DOHH2 (cell line): Measurements from ENCODE around the gene TCHH.
A peak's percentile ranks its signal among the peaks of the same experiment; 100 is the strongest.

Source experiments
- H3F3A ChIP-seq: fragments of 200-600 bp; sonication (generic), shearing (Covaris generic); 2 replicates; pipeline ENCODE4 v1.6.0; 2016; ENCODE audit warnings: antibody characterized with exemption, mild to moderate bottlenecking; ENCODE audit not compliant: control insufficient read depth, insufficient read depth
- H3K27ac ChIP-seq: fragments of 200-600 bp; sonication (generic); 2 replicates; pipeline ENCODE4 v1.5.1; 2014; ENCODE audit warnings: low read depth, mild to moderate bottlenecking, low read length, moderate library complexity
- H3K27me3 ChIP-seq: fragments of 200-600 bp; sonication (generic); 2 replicates; pipeline ENCODE4 v1.6.1; 2014; ENCODE audit warnings: mild to moderate bottlenecking, low read length, mixed read lengths; ENCODE audit not compliant: control insufficient read depth
- H3K36me3 ChIP-seq: fragments of 200-600 bp; sonication (generic); 2 replicates; pipeline ENCODE4 v1.6.1; 2014; ENCODE audit warnings: mild to moderate bottlenecking, low read length, moderate library complexity, mixed read lengths; ENCODE audit not compliant: control insufficient read depth
- H3K4me1 ChIP-seq: fragments of 200-600 bp; sonication (generic); 2 replicates; pipeline ENCODE4 v1.6.1; 2014; ENCODE audit warnings: mild to moderate bottlenecking, low read length, mixed read lengths; ENCODE audit not compliant: control insufficient read depth
- H3K4me2 ChIP-seq: fragments of 200-600 bp; sonication (generic); 2 replicates; pipeline ENCODE4 v1.6.0; 2014; ENCODE audit warnings: mild to moderate bottlenecking, low read length, moderate library complexity
- H3K4me3 ChIP-seq: fragments of 200-600 bp; sonication (generic); 2 replicates; pipeline ENCODE4 v1.5.1; 2014; ENCODE audit warnings: mild to moderate bottlenecking, low read length, mixed read lengths
- H3K79me2 ChIP-seq: fragments of 200-600 bp; sonication (generic); 2 replicates; pipeline ENCODE4 v1.6.1; 2014; ENCODE audit warnings: mild to moderate bottlenecking, low read length, mixed read lengths; ENCODE audit not compliant: control insufficient read depth
- H3K9me2 ChIP-seq: fragments of 200-600 bp; sonication (generic); replicated peaks from 2 replicates; pipeline ENCODE4 v1.6.1; 2014; ENCODE audit warnings: mild to moderate bottlenecking, low read length, mixed read lengths; ENCODE audit not compliant: control insufficient read depth
- H3K9me3 ChIP-seq: fragments of 200-600 bp; sonication (generic); 2 replicates; pipeline ENCODE4 v1.6.1; 2014; ENCODE audit warnings: antibody characterized with exemption, low read length, mixed read lengths; ENCODE audit not compliant: control insufficient read depth, insufficient read depth
- H4K20me1 ChIP-seq: fragments of 200-600 bp; sonication (generic); 2 replicates; pipeline ENCODE4 v1.6.0; 2014; ENCODE audit warnings: low read depth, mild to moderate bottlenecking, antibody characterized with exemption, low read length, moderate library complexity; ENCODE audit not compliant: control insufficient read depth, insufficient read depth
- CTCF ChIP-seq: fragments of 200-600 bp; sonication (generic); IDR thresholded peaks from one replicate; pipeline ENCODE4 v1.5.1; 2014; ENCODE audit warnings: antibody characterized with exemption, mild to moderate bottlenecking, low read depth, low read length; ENCODE audit not compliant: poor library complexity, severe bottlenecking
- EZH2phosphoT487 ChIP-seq: fragments of 200-600 bp; sonication (generic); IDR thresholded peaks from 2 replicates; pipeline ENCODE4 v1.6.1; 2017; ENCODE audit warnings: borderline replicate concordance, mild to moderate bottlenecking, antibody characterized with exemption, low read length, moderate library complexity, mixed read lengths

The TCHH gene

GRCh38 chr1:152111515-152111968 is 3.7 kb downstream of the TCHH start:
- no peaks in the 10 kb centered on the region for H3K9me2 ChIP-seq
- H3K9me3 ChIP-seq: peaks cover 19% of the 10 kb centered on the region
- H3K4me3 ChIP-seq: peak overlapping the region; percentile 76
- peaks cover 7% of the 10 kb centered on the region; the same call in 1 of the 2 replicates for H3F3A ChIP-seq
- H3K27ac ChIP-seq: no peak overlapping the region
- H3K79me2 ChIP-seq: no peaks in the 10 kb centered on the region
- H3K4me2 ChIP-seq: peak overlapping the region; percentile 90
- H4K20me1 ChIP-seq: no peaks in the 10 kb centered on the region
- H3K36me3 ChIP-seq: no peaks in the 10 kb centered on the region
- no peak for TF ChIP-seq CTCF
- TF ChIP-seq EZH2phosphoT487: no peak
- H3K4me1 ChIP-seq: peaks cover 27% of the 10 kb centered on the region
- H3K27me3 ChIP-seq: peaks cover 57% of the 10 kb centered on the region

- peaks cover 27% of the 10 kb centered on the region for H3K4me1 ChIP-seq
- peak overlapping the region; percentile 90 for H3K4me2 ChIP-seq
- peak overlapping the region; percentile 76 for H3K4me3 ChIP-seq
- no peak for TF ChIP-seq EZH2phosphoT487
- no peaks in the 10 kb centered on the region for H4K20me1 ChIP-seq
- no peaks in the 10 kb centered on the region for H3K36me3 ChIP-seq
- H3K27ac ChIP-seq: no peak overlapping the region
- no peaks in the 10 kb centered on the region for H3K79me2 ChIP-seq
- peaks cover 56% of the 10 kb centered on the region for H3K27me3 ChIP-seq
- peaks cover 19% of the 10 kb centered on the region for H3K9me3 ChIP-seq
- no peaks in the 10 kb centered on the region for H3K9me2 ChIP-seq
- peaks cover 7% of the 10 kb centered on the region; the same call in 1 of the 2 replicates for H3F3A ChIP-seq
These were observed 4.3 kb downstream of the TCHH start for GRCh38 chr1:152110860-152111514.

- Histone ChIP-seq H3K9me3 (peaks cover 19% of the 10 kb centered on the region), H3K79me2 (no peaks in the 10 kb centered on the region), H3K4me1 (peaks cover 27% of the 10 kb centered on the region), H3K4me3 (no peak overlapping the region), H3K27ac (no peak overlapping the region), H3K4me2 (peak overlapping the region; percentile 90; the same call in 1 of the 2 replicates), H4K20me1 (no peaks in the 10 kb centered on the region), H3K36me3 (no peaks in the 10 kb centered on the region), H3K27me3 (peaks cover 56% of the 10 kb centered on the region), H3F3A (peaks cover 7% of the 10 kb centered on the region; the same call in 1 of the 2 replicates), H3K9me2 (no peaks in the 10 kb centered on the region)
- TF ChIP-seq CTCF (no peak), EZH2phosphoT487 (no peak)
These were observed 4.8 kb downstream of the TCHH start for GRCh38 chr1:152110365-152110859.

- Histone ChIP-seq H3K79me2 (no peaks in the 10 kb centered on the region), H3K4me3 (no peak overlapping the region), H3K27me3 (peaks cover 51% of the 10 kb centered on the region)
These were observed 5.3 kb downstream of the TCHH start for GRCh38 chr1:152109998-152110294.

More at GRCh38 chr1:152109998-152110294, 5.3 kb downstream of the TCHH start:
- no peaks in the 10 kb centered on the region for H3K36me3 ChIP-seq
- H3K9me3 ChIP-seq: peaks cover 19% of the 10 kb centered on the region
- H3K4me2 ChIP-seq: no peak overlapping the region
- no peak overlapping the region for H3K27ac ChIP-seq
- H3F3A ChIP-seq: peaks cover 7% of the 10 kb centered on the region; the same call in 1 of the 2 replicates
- H3K4me1 ChIP-seq: peaks cover 27% of the 10 kb centered on the region
- no peaks in the 10 kb centered on the region for H4K20me1 ChIP-seq
- no peak for TF ChIP-seq EZH2phosphoT487
- no peak for TF ChIP-seq CTCF
- no peaks in the 10 kb centered on the region for H3K9me2 ChIP-seq
